ENCODE results near the gene VARS2.

The VARS2 gene

GRCh38 chr6:30884521-30885480, 29.2 kb upstream of the VARS2 start:
- peak; percentile 38 for DNase-seq

GRCh38 chr6:30885481-30885998, 28.5 kb upstream of the VARS2 start:
- DNase-seq, result no peak

GRCh38 chr6:30885999-30886896, 27.8 kb upstream of the VARS2 start:
- DNase-seq, result peak; percentile 36

- no peak for DNase-seq
These were observed 27.2 kb upstream of the VARS2 start for GRCh38 chr6:30886897-30887255.

GRCh38 chr6:30887901-30888815, 25.9 kb upstream of the VARS2 start:
- DNase-seq, result no peak

- no peak for DNase-seq
These were observed 25.1 kb upstream of the VARS2 start for GRCh38 chr6:30888816-30889495.

- no peak for DNase-seq
These were observed 24.5 kb upstream of the VARS2 start for GRCh38 chr6:30889496-30889885.

GRCh38 chr6:30889921-30890645, 24.0 kb upstream of the VARS2 start:
- DNase-seq, result no peak

- no peak for DNase-seq
These were observed 23.2 kb upstream of the VARS2 start for GRCh38 chr6:30890646-30891449.

GRCh38 chr6:30891450-30891723, 22.7 kb upstream of the VARS2 start:
- DNase-seq, result no peak

GRCh38 chr6:30891816-30892538, 22.1 kb upstream of the VARS2 start:
- DNase-seq, result no peak

- DNase-seq, result no peak
These were observed 20.9 kb upstream of the VARS2 start for GRCh38 chr6:30893001-30893591.

GRCh38 chr6:30893666-30894065, 20.4 kb upstream of the VARS2 start:
- DNase-seq, result no peak

- DNase-seq, result no peak
These were observed 19.7 kb upstream of the VARS2 start for GRCh38 chr6:30894381-30894780.

GRCh38 chr6:30894935-30895334, 19.1 kb upstream of the VARS2 start:
- no peak for DNase-seq

- DNase-seq, result no peak
These were observed 18.7 kb upstream of the VARS2 start for GRCh38 chr6:30895343-30895742.

GRCh38 chr6:30896541-30896940, 17.5 kb upstream of the VARS2 start:
- DNase-seq, result no peak

- no peak for DNase-seq
These were observed 16.2 kb upstream of the VARS2 start for GRCh38 chr6:30897882-30898281.

GRCh38 chr6:30898750-30899360, 15.2 kb upstream of the VARS2 start:
- DNase-seq, result no peak
